BE2C (cell line): ENCODE measurements around the gene ARHGAP42.

Experiments
- DNase-seq: peaks from one replicate; pipeline ENCODE4 v3.0.0-alpha.2; 2020
- H3K27me3 ChIP-seq: fragments of 250-450 bp; sonication (Bioruptor Pico); 2 replicates; pipeline ENCODE4 v1.5.1; 2020; ENCODE audit warnings: mild to moderate bottlenecking
- H3K36me3 ChIP-seq: fragments of 250-450 bp; sonication (Bioruptor Pico); 2 replicates; pipeline ENCODE4 v1.5.1; 2020; ENCODE audit warnings: mild to moderate bottlenecking
- H3K4me1 ChIP-seq: fragments of 250-450 bp; sonication (Bioruptor Pico); 2 replicates; pipeline ENCODE4 v1.5.1; 2020
- H3K4me3 ChIP-seq: 2 replicates; pipeline ENCODE4 v1.5.1; 2011; ENCODE audit warnings: low read depth, low read length
- H3K9me3 ChIP-seq: fragments of 250-450 bp; sonication (Bioruptor Pico); 2 replicates; pipeline ENCODE4 v1.5.1; 2020
- TF ChIP-seq, protein P1 (sequence below): IDR thresholded peaks from 2 replicates; pipeline ENCODE4 v1.5.1; 2012; ENCODE audit warnings: mild to moderate bottlenecking, low read depth, low read length

The ARHGAP42 gene

DNA sequence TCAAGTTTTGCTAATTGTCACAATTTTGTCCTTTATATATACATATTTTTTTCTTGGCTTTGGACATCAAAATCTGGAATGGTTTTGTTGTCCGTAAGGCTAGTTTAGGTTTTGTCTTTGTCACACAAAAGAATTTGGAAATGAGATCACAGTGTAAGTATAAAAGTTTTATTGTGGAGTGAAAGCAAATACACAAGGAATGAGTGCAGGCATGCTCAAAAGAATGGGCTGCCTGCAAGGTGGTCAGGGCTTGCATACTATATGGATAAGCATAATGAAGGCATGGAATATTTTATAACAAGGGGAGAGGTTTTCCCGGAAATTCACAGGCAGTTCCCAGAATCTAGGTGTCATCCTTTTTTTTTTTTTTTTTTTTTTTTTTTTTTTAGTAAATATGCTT is 150.2 kb downstream of the ARHGAP42 start:
- no peaks in the 10 kb centered on the region for H3K9me3 ChIP-seq
- TF ChIP-seq, protein P1, sequence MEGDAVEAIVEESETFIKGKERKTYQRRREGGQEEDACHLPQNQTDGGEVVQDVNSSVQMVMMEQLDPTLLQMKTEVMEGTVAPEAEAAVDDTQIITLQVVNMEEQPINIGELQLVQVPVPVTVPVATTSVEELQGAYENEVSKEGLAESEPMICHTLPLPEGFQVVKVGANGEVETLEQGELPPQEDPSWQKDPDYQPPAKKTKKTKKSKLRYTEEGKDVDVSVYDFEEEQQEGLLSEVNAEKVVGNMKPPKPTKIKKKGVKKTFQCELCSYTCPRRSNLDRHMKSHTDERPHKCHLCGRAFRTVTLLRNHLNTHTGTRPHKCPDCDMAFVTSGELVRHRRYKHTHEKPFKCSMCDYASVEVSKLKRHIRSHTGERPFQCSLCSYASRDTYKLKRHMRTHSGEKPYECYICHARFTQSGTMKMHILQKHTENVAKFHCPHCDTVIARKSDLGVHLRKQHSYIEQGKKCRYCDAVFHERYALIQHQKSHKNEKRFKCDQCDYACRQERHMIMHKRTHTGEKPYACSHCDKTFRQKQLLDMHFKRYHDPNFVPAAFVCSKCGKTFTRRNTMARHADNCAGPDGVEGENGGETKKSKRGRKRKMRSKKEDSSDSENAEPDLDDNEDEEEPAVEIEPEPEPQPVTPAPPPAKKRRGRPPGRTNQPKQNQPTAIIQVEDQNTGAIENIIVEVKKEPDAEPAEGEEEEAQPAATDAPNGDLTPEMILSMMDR = no peak
- H3K36me3 ChIP-seq = no peaks in the 10 kb centered on the region
- peaks cover 2% of the 10 kb centered on the region; the same call in 1 of the 2 replicates for H3K4me1 ChIP-seq
- H3K27me3 ChIP-seq = no peaks in the 10 kb centered on the region
- H3K4me3 ChIP-seq = no peak overlapping the region
- DNase-seq = no peak

DNA sequence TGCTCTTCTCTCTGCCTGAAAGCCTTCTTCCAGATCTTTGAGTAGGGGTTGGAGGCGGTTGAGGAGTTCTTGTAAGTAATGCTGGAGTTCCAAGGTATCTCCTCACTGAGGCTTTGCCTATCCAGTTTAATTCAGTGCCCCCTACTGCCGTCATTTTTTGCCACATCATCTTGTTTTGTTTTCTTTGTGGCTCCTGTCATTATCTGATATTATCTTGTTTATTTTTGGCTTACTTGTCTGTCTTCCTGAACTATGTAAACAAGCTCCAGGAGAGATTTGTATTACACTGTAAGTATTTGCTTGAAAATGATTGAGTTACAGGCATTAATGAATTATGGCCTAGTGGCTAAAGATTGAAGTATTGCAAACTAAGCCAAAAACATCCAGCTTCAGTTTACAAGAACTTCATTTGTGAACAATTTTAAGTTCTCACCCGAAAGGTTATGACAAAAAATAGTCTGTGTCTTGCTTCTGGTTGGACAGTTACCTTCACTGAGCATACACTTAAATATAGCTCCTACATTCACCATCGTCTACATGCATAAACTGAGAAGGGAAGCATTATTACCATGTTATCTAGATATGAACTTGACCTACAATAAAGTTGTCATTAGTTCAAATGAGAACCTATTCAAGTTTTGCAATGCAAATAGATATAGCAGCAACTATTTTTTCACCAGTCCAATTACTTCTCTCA is 154.8 kb downstream of the ARHGAP42 start:
- Histone ChIP-seq H3K27me3 (no peaks in the 10 kb centered on the region), H3K4me3 (no peak overlapping the region), H3K9me3 (no peaks in the 10 kb centered on the region), H3K4me1 (peaks cover 8% of the 10 kb centered on the region), H3K36me3 (no peaks in the 10 kb centered on the region)
- no peak for DNase-seq
- TF ChIP-seq, protein P1 = no peak

DNA sequence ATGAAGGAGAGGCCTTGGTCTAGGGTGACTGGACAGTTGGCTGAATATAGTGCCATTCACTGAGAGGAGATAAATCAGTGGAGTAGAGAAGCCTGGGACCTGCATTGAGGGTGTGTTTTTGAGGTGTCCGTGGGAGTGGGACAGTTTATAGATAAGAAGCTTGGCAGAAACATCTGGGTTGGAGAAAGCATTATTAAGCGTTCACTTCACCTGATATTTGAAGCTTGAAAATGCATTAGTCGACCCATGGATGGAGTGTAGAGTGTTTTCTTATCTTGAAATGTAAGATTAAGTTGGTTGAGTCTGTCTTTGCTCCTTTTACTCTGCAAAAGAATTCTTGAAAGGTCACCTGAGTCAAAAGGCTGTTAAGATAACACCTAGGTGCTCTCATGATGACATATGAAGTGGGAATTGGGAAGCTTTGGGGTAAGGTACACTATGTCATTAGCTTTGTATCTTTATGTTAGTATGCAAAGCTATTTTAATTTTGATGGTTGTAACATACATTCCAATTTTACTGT is 160.7 kb downstream of the ARHGAP42 start:
- TF ChIP-seq, protein P1 = no peak
- H3K9me3 ChIP-seq = no peaks in the 10 kb centered on the region
- H3K4me1 ChIP-seq = peaks cover 33% of the 10 kb centered on the region
- no peaks in the 10 kb centered on the region for H3K27me3 ChIP-seq
- DNase-seq = no peak
- H3K36me3 ChIP-seq = no peaks in the 10 kb centered on the region
- H3K4me3 ChIP-seq = no peak overlapping the region

DNA sequence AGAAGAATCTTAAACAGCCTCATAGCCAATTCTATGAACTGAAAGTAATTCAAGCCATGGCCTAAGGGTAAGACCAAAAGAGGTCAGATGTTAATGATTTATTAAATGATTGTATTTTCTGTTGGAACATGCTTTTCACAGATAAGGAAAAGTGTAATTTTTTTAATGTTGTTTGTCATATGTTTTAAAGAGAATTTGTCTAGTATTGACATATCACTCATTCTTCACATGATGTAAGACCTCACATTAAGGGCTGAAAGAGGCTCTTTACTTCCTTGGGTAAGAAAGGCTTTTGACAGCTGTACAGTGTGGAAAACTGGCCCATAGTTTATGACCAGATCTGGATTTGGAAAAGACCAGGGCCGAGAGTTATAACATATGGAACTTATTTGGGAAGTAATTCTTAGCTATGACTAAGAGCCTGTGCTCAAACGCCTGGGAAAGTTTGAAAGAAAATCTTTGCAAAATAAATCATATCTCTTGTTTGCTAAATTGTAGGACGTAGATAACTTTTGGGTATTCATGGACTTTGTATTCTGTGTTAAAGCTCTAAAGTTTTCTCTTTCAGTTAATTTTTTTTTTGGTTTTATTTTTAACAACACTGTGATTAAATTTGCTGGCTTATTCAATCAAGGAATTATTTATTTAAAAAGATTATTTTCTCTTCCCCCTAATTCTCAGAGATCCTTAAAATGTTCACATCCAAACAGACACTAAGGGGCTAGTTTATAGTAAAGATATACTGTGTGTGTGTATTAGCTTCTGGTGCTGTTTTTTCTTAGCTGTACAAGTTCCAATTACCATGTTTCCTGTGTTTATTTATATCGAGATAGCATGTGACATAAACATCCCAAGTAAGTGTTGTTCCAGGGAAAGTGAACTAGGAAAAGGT is 162.2 kb downstream of the ARHGAP42 start:
- DNase-seq = no peak
- Histone ChIP-seq H3K36me3 (no peaks in the 10 kb centered on the region), H3K27me3 (no peaks in the 10 kb centered on the region), H3K4me1 (peaks cover 38% of the 10 kb centered on the region), H3K4me3 (no peak overlapping the region), H3K9me3 (no peaks in the 10 kb centered on the region)
- TF ChIP-seq, protein P1 = no peak

DNA sequence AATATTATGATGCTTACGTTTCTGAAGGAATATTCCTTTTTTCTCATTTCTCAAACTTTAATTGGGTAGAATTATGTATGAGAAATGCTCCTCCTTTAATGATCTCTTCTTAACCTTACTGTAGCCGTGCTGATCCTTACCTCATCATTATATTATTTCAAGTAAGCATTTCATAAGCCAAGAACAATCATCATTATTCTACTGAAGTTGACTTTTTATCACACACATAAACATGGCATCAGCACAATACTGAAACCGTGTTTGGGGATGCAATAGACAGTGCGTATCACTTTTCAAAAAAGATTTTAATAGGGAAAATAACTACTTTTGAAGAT is 162.8 kb downstream of the ARHGAP42 start:
- H3K4me3 ChIP-seq = no peak overlapping the region
- no peaks in the 10 kb centered on the region for H3K36me3 ChIP-seq
- DNase-seq = no peak
- peaks cover 41% of the 10 kb centered on the region for H3K4me1 ChIP-seq
- H3K9me3 ChIP-seq = no peaks in the 10 kb centered on the region
- TF ChIP-seq, protein P1 = no peak
- no peaks in the 10 kb centered on the region for H3K27me3 ChIP-seq

DNA sequence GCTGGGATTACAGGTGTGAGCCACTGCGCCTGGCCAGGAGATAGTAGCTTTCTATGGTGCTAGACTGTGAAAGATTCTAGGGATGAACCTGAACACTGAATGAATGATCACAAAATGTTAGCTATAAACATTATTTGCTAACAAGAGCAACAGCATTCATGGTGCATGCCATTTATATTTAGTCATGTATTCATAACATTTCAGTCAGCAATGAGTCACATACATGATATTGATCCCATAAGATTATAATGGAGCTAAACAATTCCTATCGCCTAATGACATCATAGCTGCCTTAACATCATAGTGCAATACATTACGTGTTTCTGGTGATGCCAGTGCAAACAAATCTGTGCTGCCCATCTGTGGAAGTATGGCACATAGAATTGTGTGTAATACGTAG is 164.1 kb downstream of the ARHGAP42 start:
- DNase-seq = no peak
- H3K9me3 ChIP-seq = no peaks in the 10 kb centered on the region

More for the DNA sequence above, 164.1 kb downstream of the ARHGAP42 start:
- Histone ChIP-seq H3K4me3 (no peak overlapping the region), H3K27me3 (no peaks in the 10 kb centered on the region), H3K4me1 (peaks cover 35% of the 10 kb centered on the region), H3K36me3 (no peaks in the 10 kb centered on the region)
- TF ChIP-seq, protein P1 = no peak
